HG03039 (cell line): ENCODE data around the gene GSE1.
"Not testable (repeated sequence)": the region's sequence is repeated elsewhere in the genome, so short reads cannot be mapped to it uniquely, and the experiment has no call there.

ENCODE experiments used
- ATAC-seq: cut with Tn5 transposase; IDR thresholded peaks from one replicate; pipeline ENCODE4 v1.9.1; 2021; ENCODE audit warnings: mild to moderate bottlenecking, moderate library complexity; ENCODE audit not compliant: unreplicated experiment

GSE1 gene

DNA sequence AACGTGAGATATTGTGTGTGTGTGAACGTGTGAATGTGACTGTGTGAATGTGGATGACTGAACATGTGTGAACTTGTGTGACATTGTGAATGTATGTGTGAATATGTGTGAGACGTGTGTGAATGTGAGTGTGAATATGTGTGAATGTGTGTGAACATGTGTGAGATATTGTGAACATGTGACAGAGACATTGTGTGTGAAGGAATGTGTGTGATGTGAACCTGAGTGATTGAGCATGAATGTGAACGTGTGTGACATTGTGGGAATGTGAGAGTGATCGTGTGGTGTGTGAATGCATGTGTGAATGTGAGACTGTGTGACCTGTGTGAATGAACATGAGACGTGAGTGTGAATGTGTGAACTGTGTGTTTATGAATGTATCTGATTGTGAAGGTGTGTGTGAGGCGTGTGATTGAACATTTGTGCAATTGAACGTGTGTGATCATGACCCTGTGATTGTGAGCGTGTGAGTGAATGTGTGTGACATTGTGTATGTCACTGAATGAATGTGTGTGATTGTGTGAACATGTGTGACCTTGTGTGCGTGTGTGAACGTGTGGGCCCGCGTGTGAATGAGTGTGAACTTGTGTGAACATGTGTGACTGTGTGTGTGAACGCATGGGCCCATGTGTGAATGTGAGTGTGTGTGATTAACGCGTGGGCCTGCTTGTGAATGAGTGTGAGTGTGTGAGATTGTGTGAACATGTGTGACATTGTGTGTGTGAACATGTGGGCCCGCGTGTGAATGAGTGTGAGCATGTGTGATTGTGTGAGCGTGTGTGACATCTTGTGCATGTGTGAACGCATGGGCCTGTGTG lies 23.2 kb upstream of the GSE1 start:
- no peak for ATAC-seq

DNA sequence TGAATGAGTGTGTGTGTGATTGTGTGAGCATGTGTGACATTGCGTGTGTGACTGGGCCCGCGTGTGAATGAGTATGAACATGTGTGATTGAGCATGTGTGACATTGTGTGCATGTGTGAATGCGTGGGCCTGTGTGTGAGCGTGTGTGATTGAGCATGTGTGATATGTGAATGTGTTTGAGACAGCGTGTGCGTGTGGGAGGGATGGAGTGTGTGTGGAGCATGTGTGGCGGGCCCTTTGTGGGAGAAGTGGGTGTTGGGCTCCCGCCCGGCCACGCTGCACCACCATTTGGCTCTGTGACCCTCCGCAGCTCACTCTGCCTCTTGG lies 22.7 kb upstream of the GSE1 start:
- no peak for ATAC-seq

DNA sequence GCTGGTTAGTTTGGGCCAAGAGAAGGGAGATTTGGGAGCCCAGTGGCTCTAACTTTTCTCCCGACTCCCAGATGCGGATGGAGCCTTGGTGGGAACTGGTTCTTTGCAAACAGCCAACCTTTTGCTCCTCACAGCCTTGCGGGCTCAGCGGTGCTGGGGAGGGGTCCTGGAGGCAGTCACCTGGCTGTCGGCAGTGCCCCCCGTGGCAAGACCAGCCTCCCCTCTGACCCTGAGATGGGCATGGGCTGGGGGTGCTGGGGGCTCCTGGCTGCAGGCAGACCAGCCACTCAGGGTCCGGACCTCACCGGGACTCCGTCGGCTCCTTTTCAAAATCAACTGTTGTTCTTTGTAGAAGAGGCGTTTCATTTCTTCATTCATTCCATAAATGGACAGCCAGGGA lies 21.7 kb upstream of the GSE1 start:
- ATAC-seq = no peak

DNA sequence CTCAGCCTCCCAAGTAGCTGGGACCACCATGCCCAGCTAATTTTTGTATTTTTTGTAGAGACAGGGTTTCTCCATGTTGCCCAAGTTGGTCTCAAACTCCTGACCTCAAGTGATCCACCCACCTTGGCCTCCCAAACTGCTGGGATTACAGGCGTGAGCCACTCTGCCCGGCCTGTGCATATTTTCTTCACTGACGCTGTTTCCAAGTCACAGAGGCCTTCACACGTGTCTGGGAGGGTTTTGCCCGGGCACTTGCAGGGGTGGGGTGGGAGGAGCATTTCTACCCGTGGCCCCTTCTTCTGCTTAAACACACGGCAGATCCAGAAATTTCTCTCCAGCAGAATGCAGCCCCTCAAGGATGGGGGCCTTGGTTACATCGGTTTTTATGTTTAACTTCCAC lies 20.8 kb upstream of the GSE1 start:
- ATAC-seq = not testable (repeated sequence)

DNA sequence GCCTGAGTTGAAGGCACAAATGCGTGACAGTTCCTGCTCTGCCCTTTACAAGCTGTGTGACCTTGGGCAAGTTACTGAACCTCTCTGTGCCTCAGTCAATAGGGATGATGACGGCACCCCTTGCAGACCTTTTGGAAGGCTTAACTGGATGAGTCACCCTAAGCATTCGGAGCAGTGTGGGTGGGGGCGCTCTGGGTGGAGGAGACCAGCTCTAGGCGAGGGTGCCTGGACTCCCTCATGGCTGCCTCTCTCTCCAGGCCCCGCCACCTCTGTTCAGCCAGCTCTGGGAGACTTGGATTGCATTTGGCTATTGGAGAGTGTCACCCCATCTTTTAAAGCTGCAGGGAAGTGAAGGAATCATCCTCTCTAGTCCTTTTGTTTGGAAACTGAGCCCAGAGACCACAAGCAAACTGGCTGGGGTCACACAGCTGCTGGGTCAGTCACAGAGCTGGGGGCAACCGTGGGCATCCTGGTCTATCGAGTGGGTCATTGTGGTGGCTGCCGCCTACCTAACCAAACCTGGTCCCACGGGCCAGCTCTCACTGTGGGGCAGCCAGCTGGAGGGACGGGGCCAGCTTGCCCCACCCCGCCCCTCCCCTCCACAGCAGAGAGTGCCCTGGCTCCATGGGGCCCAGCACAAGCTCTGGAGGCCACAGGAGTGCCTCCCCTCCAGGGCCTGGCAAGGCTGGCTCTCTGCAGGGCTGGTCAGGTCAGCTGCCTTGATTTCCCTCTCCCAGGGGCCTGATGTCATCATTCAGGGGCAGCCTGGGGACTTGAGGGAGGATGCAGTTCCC lies 20.2 kb upstream of the GSE1 start:
- no peak for ATAC-seq

DNA sequence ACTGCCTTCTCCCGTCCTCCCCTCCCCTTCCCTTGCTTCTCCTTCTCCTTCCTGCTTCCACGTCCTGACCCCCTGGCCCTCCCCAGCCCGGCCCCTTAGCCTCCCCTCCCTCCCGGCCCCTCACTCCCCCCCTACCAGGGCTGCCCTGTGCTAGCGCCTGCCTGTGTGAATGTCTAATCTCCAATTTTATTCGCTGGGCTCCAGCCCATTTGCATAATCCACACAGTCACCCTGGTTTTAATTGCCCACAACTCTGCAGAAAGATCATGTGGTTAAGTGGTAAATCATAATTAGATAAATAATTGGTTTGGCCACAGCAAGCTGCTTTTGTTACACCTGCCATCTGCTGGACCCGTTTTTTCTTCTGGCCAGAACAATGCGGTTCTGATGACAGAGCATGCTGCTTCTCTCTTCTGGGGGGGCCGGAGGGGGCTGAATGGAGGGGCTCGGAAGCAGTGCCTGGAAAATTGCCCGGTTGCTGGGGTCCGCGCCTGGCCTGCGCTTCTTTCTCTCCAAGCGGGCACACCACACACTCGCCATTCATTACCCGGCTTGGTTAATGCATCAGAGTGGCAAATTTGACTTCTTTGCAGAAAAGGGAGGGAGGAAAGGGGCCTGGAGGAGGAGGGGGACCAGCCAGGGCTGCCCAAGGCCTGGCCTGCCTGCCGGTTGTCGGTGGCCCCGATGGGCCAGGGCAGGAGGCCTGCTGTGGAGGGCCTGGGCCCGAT lies 19.5 kb upstream of the GSE1 start:
- no peak for ATAC-seq

DNA sequence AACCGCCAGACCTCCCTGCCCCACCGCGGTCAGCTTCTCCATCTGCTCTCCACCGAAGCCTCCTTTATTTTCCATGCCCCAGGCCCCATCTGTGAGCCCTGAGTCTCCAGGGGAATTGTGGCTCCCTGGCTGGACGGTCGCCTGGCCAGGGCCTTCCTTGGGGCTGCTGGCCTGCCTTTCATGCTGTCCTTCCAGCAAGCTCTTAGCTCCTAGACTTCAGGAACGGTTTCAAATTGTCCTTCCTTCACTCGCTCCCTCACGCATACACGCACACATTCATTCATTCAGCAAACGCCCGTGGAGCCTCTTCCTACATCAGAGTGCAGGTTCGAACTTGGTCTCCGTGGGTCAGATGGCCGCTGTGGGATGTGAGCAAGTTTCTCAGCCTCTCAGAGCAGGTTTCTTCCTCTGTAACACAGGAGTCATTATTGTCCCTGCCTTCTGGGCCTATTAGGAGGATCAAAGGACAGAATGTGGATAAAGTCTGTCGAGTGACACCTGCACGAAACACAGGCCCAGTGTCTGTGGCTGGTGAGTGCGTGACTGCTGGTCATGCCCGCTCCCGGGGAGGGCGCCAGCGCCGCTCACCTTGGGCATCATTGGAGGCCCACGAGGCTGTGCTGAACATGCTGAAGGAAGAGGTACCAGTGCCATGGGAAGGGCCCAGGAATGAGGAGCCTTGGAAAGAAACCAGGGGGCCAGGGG lies 18.7 kb upstream of the GSE1 start:
- ATAC-seq = no peak

DNA sequence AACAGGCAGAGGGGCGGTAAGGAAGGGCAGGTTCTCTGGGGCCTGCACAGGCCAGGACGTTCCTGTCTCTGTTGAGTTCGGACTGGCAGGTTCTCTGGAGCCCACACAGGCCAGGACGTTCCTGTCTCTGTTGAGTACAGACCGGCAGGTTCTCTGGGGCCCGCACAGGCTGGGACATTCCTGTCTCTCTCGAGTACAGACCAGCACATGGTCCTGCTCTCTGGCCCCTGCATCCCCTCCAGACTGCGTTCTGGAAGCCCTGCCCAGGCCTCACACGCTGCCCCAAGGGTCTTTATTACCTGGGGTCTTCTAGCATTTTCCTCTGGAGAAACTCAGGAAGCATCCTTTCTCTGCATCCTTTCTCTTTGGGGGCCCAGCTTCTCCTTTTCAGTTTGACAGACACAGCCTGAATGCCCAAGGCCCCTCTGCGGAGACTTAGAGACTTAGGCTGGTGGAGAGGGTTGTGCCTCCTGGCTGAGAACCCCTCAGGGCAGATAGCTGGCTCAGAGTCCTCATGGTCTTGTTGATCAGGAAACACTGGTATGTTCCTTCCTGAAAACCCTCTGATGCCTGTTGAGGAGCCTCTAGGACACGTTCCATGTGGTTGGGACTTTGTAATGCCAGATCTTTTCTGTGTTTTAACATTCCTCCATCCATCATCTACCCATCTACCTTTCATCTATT lies 18.0 kb upstream of the GSE1 start:
- ATAC-seq = no peak

DNA sequence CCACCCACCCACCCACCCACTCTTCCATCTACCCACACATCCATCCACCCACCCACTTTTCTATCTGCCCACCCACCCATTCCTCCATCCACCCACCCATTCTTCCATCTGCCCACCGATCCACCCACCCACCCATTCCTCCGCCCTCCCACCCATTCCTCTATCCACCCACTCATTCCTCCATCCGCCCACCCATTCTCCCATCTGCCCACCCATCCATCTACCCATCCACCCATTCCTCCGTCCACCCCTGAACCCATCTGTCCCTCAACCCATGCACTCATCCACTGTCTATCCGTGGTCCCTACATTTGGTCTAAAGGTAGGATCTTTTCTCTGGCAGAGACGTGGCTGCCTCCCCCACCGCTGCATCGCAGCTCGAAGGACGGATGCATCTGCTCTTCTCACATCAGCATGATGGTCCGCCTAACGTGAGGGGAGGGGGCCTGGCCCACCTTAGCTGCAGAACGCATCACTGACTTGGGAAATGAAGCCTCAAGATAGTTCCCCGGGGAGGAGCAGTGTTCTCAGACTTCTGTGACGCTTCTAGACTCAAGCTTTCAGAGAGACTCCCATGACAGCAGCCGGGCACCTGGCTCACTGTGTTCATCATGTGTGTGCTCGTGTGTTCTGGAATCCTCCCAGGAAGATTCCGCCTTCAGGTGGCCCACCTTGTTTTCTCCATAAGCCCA lies 17.2 kb upstream of the GSE1 start:
- ATAC-seq = no peak

DNA sequence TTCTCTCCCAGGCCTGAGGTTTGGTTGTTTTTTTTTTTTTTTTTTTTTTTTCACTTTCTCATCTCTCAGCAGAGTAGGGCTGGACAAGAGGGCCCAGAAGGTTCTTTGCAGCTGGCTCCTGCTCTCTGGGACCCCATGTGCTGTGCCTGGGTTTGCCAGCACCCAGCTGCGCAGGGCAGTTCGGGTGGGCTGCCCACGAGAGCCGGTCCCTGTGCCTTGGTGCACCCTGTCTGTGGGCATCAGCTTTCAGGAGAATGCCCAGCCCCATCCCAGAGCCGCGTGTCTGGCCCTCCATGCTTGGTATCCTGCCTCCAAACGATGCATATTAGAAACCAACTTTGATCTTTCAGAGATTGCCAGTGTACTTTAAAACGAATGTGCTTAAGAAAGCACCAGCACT lies 15.0 kb upstream of the GSE1 start:
- no peak for ATAC-seq

DNA sequence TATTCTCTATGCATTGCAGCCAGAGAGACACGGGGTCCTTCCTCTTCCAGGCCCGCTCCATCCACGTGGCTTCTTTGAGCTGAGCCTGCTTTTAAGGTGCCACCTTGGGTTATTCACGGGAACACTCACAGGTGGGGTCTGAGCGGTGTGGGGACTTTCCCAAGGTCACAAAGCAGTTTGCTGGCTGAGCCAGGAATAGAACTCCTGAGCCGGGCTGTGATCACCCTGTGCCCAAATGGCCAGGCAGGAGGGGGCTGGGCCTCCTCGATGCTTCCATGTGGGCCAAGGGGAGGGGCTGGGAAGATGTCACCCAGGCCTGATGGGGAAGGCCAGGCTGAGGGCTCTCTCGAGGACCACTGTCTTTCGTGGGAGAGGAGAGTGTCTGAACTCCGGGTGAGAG lies 13.0 kb upstream of the GSE1 start:
- no peak for ATAC-seq

DNA sequence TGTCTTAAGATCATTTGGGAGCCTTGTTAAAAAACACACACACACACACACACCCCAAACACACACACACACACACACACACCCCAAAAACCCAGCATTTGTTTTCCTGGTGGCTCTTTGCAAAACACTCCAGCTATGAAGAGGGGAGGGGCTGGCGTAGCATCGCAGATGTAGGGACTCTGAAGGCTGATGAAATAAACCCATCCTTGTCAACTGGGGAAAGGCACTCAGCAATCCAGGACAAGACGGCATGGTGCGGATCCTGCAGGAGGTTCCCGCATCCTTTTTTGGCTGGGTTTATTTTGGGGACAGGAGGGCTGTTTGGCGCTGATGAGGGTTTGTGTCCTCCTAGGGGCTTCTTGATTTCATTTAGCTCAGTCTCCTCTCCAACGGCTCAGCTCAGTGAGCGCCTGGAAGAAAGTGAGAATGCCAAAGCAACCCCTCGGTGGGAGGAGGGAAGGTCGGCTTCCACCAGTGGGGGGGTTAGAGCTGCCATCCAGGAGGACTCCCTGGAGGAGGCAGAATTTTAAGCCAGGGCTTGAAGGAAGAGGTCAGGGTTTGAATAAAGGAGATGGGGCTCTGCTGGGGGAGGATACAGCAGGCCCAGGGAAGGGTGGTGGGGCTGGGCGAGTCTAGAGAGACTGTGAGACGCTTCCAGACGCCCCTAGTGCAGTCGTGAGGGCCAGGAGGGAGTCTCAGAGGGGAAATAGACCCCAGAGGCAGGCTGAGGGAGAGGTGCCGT lies 12.4 kb upstream of the GSE1 start:
- no peak for ATAC-seq

DNA sequence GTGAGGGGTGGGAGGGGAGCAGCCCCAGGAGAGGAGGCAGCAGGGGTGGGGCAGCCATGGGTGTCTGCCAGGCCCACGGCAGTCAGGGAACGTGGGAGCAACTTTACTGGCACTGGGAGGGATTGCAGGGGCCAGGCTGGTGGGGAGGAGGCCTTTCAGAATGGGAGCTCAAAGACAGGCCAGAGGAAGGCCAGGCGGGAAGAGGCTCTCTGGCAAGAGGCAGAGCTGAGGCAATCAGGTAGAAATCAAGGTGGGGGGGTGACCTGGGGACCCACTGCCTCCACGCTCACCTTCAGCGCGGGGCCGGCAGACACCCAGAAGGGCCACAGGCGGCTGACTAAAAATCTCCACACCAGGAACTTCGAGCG lies 11.9 kb upstream of the GSE1 start:
- no peak for ATAC-seq

DNA sequence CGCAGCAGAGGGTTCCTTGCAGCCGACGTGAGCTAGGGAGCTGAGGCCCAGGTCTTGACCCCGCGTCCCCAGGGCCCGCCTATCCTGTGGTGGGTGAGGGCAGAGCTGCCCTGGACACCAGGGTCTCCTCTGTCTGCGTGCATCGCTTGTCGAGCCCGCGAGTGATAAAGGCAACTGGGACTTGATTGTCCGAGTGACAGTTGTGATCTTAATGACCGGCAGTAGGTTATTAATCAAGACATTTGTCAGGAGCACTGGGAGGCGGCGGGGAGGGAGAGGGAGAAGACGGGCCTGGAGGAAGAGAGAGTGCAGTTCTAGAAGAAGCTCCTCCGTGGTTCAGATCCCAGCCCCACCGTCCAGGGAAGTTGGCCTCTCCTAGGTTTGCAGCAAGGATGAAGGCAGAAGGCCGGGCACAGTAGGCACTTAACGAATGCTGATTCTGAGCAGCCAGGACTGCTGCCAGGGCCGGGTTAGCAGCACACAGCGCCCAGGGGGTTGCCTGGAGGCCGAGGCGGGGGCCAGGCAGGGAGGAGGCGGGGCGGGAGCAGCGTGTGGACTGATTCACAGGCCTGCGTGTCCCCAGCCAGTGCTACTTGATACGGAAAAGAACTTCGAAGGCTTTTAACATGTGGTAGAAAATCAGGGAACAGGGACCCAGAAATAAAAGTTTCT lies 11.3 kb upstream of the GSE1 start:
- no peak for ATAC-seq

DNA sequence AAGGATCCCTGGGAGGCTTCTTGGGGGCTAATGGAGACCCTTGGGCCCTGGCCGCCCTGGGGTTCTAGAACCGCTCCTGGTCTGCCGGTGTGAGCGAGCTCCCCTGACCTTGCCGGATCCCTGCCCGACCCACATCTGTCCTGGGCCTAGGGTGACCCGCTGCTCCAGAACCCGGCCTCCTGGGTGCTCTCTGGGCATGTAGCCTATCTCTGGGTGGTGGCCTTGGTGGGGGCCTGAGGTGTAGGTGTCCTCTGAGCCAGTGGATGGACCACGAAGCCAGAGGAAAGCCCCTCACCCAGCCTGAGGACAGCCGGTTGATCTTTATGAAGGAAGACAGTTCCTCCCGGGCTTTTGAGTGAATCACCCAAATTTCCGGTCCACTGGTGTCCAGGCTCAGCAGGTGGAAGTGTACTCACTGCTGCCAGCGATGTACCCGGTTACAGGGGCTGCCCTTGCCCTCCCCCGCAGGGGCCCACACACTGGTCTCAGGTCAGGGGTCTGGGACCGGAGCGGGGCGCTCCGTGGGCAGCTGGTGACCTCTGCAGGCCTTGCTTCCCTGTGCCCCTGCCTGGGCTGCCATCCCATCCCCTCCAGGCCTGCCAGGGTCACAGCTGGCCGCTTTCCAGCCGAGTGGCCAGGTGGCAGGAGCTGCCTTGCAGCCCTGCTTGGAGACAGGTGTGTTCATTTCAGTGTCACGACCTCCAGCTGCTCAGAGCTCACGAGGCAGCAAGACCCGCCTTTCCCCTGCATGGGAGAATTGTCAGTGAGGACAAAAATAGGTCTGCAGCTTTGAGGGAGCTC lies 10.5 kb upstream of the GSE1 start:
- ATAC-seq = no peak

DNA sequence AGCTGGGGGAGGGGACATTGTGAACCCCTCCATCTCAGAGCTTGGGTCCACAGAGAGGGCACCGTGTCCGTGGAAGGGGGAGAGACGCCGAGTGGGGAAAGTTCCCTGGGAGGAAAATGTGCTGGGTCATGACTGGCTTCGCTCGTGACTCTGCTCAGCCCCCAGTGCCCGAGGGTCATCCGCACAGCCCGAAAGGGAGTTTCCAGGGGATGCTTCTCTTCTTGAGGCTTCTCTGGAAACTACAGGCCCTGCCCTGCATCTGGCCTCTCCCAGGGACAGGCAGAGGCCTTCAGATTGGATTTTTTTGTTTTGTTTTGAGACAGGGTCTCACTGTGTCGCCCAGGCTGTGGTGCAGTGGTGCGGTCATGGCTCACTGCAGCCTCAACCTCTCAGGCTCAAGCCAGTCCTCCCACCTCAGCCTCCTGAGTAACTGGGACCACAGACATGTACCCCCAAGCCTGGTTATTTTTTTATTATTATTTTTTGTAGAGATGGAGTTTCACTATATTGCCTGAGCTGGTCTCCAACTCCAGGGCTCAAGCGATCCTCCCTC lies 9.8 kb upstream of the GSE1 start:
- peak; percentile 54 for ATAC-seq

DNA sequence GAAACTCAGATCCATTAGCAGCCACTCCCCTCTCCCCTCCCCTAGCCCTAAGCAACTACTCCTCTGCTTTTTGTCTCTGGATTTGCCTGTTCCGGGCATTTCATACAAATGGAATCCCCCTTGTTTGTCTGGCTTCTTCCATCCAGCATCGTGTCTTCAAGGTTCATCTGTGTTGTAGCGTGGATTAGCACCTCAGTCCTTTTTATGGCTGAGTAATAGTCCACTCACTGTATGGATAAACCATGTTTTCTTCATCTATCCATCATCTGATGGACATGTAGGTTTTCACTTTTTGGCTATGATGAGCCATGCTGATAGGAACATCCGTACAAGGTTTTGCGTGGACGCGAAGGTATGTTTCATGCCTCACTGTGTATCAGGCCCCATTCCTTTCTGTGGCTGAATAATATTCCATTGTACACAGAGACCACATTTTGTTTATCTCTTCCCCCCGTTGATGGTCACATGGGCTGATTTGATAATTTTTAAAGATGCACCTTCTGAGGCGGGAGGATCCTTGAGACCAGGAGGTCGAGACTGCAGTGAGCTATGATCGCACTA lies 8.9 kb upstream of the GSE1 start:
- no peak for ATAC-seq
